Uterus (tissue), 4 donors: ENCODE results near the gene MFAP1. TPM values are rescaled to one million over a fixed set of nuclear protein-coding genes. Genes with fewer than 3 reads are reported as not detected.
"Not testable (repeated sequence)": the region's sequence is repeated elsewhere in the genome, so short reads cannot be mapped to it uniquely, and the experiment has no call there.

ENCODE experiments used
- DNase-seq, 2 donors: peaks; one replicate each; pipeline ENCODE4 v3.0.0-alpha.2; 2019 to 2020
- H3K27ac ChIP-seq, 2 donors: fragments of 200-600 bp; sonication (generic); 1 replicate in 1 of 2; 2 replicates in 1 of 2; pipeline ENCODE4 v1.5.1; 2016 to 2018
- H3K27me3 ChIP-seq, 2 donors: fragments of 200-600 bp; sonication (generic); one replicate each; pipeline ENCODE4 v1.5.1; 2018 to 2019; ENCODE audit warnings: control low read depth in 1 of 2
- H3K36me3 ChIP-seq, 2 donors: fragments of 200-600 bp; sonication (generic); one replicate each; pipeline ENCODE4 v1.5.1; 2019; ENCODE audit warnings: control low read depth in 1 of 2
- H3K4me1 ChIP-seq, 2 donors: fragments of 200-600 bp; sonication (generic); one replicate each; pipeline ENCODE4 v1.5.1; 2018 to 2019; ENCODE audit warnings: control low read depth in 1 of 2
- H3K4me3 ChIP-seq, 2 donors: fragments of 200-600 bp; sonication (generic); 1 replicate in 1 of 2; 2 replicates in 1 of 2; pipeline ENCODE4 v1.5.1; 2018 to 2019; ENCODE audit warnings: mild to moderate bottlenecking in 1 of 2
- H3K9me3 ChIP-seq, 2 donors: fragments of 200-600 bp; sonication (generic); one replicate each; pipeline ENCODE4 v1.5.1; 2019; ENCODE audit warnings: control low read depth in 1 of 2
- CTCF ChIP-seq, 4 experiments: fragments of 200-600 bp in 2 of 4; fragments of 450-650 bp in 2 of 4; sonication (generic) in 2 of 4; IDR thresholded peaks; one replicate each; pipeline ENCODE4 v1.5.1; 2016 to 2019; ENCODE audit warnings: antibody characterized with exemption in 4 of 4, mild to moderate bottlenecking in 2 of 4, moderate library complexity in 1 of 4
- POLR2A ChIP-seq, 2 donors: fragments of 450-650 bp; IDR thresholded peaks; one replicate each; pipeline ENCODE4 v1.6.1; 2016; ENCODE audit warnings: antibody characterized with exemption in 2 of 2, mild to moderate bottlenecking in 1 of 2, moderate library complexity in 1 of 2
- intact Hi-C: fragments of 100-400 bp; cut with DNase I; formaldehyde crosslinking; loops from one replicate; pipeline ENCODE4 v1.15.1; 2023; ENCODE audit warnings: low total_unique reads
- total RNA-seq, 4 donors: library from RNA; depleted of rRNA in 3 of 4; stranded (reverse); fragments of >200 nt in 3 of 4; gene quantifications; one replicate each; pipeline versions ENCODE4 v1.1.0 to v1.2.4, GENCODE V29; 2014 to 2023
- donor health status: DM: yes; HTN: yes; CAD: no.

MFAP1 gene
- total RNA-seq, 4 donors from 2014 or later = 9.5 to 26.3 (median 15.1) TPM

- no peak overlapping the region for H3K4me3 ChIP-seq
- no peak for DNase-seq
- no peak overlapping the region for H3K27ac ChIP-seq
- H3K27me3 ChIP-seq = no peaks in the 10 kb centered on the region
- H3K4me1 ChIP-seq = no peaks in the 10 kb centered on the region
- H3K36me3 ChIP-seq = no peaks in the 10 kb centered on the region
- intact Hi-C loops = no loop called here
- H3K9me3 ChIP-seq = no peaks in the 10 kb centered on the region
- TF ChIP-seq CTCF (IDR thresholded peaks at IDR 0.05) (no peak), POLR2A (IDR thresholded peaks at IDR 0.05) (no peak)
Measured at GRCh38 chr15:43851251-43851650, 26.8 kb upstream of the MFAP1 start.

- H3K4me1 ChIP-seq = no peaks in the 10 kb centered on the region
- intact Hi-C loops = no loop called here
- H3K27me3 ChIP-seq = no peaks in the 10 kb centered on the region
- TF ChIP-seq CTCF (IDR thresholded peaks at IDR 0.05) = no peak
- TF ChIP-seq POLR2A (IDR thresholded peaks at IDR 0.05) = no peak
- no peaks in the 10 kb centered on the region for H3K36me3 ChIP-seq
- no peak for DNase-seq
- no peak overlapping the region for H3K27ac ChIP-seq
- no peak overlapping the region for H3K4me3 ChIP-seq
- no peaks in the 10 kb centered on the region for H3K9me3 ChIP-seq
Measured at GRCh38 chr15:43845421-43845820, 20.9 kb upstream of the MFAP1 start.

- H3K36me3 ChIP-seq, DNase-seq, H3K27ac ChIP-seq, intact Hi-C loops, H3K4me1 ChIP-seq, H3K4me3 ChIP-seq, H3K27me3 ChIP-seq, H3K9me3 ChIP-seq: not testable (repeated sequence)
Measured at GRCh38 chr15:43832485-43832884, 8.0 kb upstream of the MFAP1 start.

GRCh38 chr15:43831519-43832052 lies 7.1 kb upstream of the MFAP1 start:
- H3K4me1 ChIP-seq, H3K27me3 ChIP-seq, H3K9me3 ChIP-seq, H3K27ac ChIP-seq, intact Hi-C loops, DNase-seq, H3K4me3 ChIP-seq, H3K36me3 ChIP-seq: not testable (repeated sequence)

GRCh38 chr15:43830691-43831275 lies 6.3 kb upstream of the MFAP1 start:
- H3K4me3 ChIP-seq, H3K9me3 ChIP-seq, H3K27ac ChIP-seq, DNase-seq, H3K36me3 ChIP-seq, H3K27me3 ChIP-seq, intact Hi-C loops: not testable (repeated sequence)
- peaks cover 0 to 13% of the 10 kb centered on the region in 2 donors for H3K4me1 ChIP-seq

GRCh38 chr15:43829951-43830540 lies 5.6 kb upstream of the MFAP1 start:
- H3K27ac ChIP-seq, H3K36me3 ChIP-seq, H3K4me3 ChIP-seq, H3K27me3 ChIP-seq, H3K9me3 ChIP-seq, intact Hi-C loops, DNase-seq: not testable (repeated sequence)
- peaks cover 0 to 13% of the 10 kb centered on the region in 2 donors for H3K4me1 ChIP-seq

GRCh38 chr15:43828061-43828657 lies 3.7 kb upstream of the MFAP1 start:
- intact Hi-C loops = no loop called here
- TF ChIP-seq POLR2A (IDR thresholded peaks at IDR 0.05) (no peak), CTCF (IDR thresholded peaks at IDR 0.05) (no peak)
- no peaks in the 10 kb centered on the region for H3K36me3 ChIP-seq
- peaks cover 0 to 19% of the 10 kb centered on the region in 2 donors for H3K4me1 ChIP-seq
- no peaks in the 10 kb centered on the region for H3K27me3 ChIP-seq
- no peaks in the 10 kb centered on the region for H3K9me3 ChIP-seq
- no peak for DNase-seq
- no peak overlapping the region for H3K4me3 ChIP-seq
- peak overlapping the region; percentile 77 to 83 for H3K27ac ChIP-seq
